ENCODE results near the gene HINFP.
"Not testable (repeated sequence)": the region's sequence is repeated elsewhere in the genome, so short reads cannot be mapped to it uniquely, and the experiment has no call there.

The HINFP gene

GRCh38 chr11:119118227-119118626 is 3.2 kb upstream of the HINFP start:
- no peak for DNase-seq

- DNase-seq: no peak
These were observed 2.4 kb upstream of the HINFP start for GRCh38 chr11:119118946-119119345.

- DNase-seq: no peak
These were observed 757 bp upstream of the HINFP start for GRCh38 chr11:119120639-119121007.

GRCh38 chr11:119121811-119122124 is 388 bp downstream of the HINFP start:
- DNase-seq: no peak

GRCh38 chr11:119125821-119126220 is 4.4 kb downstream of the HINFP start:
- no peak for DNase-seq

- DNase-seq: no peak
These were observed 5.4 kb downstream of the HINFP start for GRCh38 chr11:119126675-119127268.

- DNase-seq: no peak
These were observed 9.3 kb downstream of the HINFP start for GRCh38 chr11:119130662-119131061.

GRCh38 chr11:119134389-119134978 is 13.1 kb downstream of the HINFP start:
- DNase-seq: no peak

- DNase-seq: not testable (repeated sequence)
These were observed 17.9 kb downstream of the HINFP start for GRCh38 chr11:119139276-119139675.

- peak; percentile 42 for DNase-seq
These were observed 23.6 kb downstream of the HINFP start for GRCh38 chr11:119144825-119145486.

GRCh38 chr11:119145551-119145950 is 24.2 kb downstream of the HINFP start:
- no peak for DNase-seq

- no peak for DNase-seq
These were observed 26.4 kb downstream of the HINFP start for GRCh38 chr11:119147604-119148333.

GRCh38 chr11:119148720-119149017 is 27.3 kb downstream of the HINFP start:
- DNase-seq: no peak

- peak; percentile 26 for DNase-seq
These were observed 27.8 kb downstream of the HINFP start, which contains the start of gene ABCG4 for GRCh38 chr11:119149018-119149785. TSS of gene ABCG4 (plus strand) at chr11:119149052. CDS start at chr11:119149966, 914 bp downstream.

GRCh38 chr11:119149786-119150275 is 28.5 kb downstream of the HINFP start:
- no peak for DNase-seq

GRCh38 chr11:119152043-119152442 is 30.7 kb downstream of the HINFP start:
- DNase-seq: no peak

- DNase-seq: no peak
These were observed 31.2 kb downstream of the HINFP start for GRCh38 chr11:119152604-119153003.

- no peak for DNase-seq
These were observed 31.9 kb downstream of the HINFP start for GRCh38 chr11:119153049-119153818.

- DNase-seq: no peak
These were observed 32.8 kb downstream of the HINFP start for GRCh38 chr11:119154178-119154577.

GRCh38 chr11:119155733-119156492 is 34.5 kb downstream of the HINFP start:
- DNase-seq: no peak

GRCh38 chr11:119156496-119156895 is 35.1 kb downstream of the HINFP start:
- no peak for DNase-seq

- DNase-seq: no peak
These were observed 35.7 kb downstream of the HINFP start for GRCh38 chr11:119157063-119157462.
